Islet precursor cell (in vitro differentiated cells): Measurements from ENCODE around the gene DPEP1.
"Not testable (repeated sequence)": the region's sequence is repeated elsewhere in the genome, so short reads cannot be mapped to it uniquely, and the experiment has no call there.

Source experiments
- DNase-seq: peaks from one replicate; pipeline ENCODE4 v3.0.0-alpha.2; 2018

Gene DPEP1

DNA sequence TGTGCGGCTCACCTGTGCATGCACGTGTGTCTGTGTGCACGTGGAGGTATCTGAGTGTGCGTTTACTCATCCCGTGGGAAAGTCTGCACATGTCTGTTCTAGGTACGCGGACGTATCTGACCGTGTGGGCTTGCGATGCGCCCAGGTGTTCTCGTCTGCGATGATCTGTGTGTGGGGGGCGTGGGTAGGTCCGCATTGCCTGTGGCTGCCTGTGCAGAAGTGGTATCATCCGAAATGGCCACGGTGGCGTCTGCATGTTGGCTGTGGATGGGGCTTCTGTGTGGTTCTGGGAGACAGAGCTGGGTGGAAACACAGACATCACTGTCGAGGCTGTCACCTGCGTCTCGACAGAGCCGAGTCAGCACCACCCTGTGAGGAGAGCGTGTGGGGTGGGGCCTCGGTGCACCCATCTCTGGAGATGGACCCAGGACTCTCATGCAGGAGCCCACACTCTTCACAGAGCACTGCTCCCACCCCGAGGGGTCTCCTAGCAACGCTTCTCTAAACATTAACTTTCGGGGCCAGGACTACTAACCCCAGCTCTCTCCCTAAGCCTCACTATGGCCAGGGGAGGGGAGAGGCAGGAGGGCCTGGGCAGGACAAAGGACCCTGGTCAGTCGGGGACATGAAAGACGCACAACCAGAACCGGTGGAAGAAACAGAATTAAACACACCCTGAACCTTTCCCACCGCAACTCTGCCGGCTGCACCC, 8.4 kb downstream of the DPEP1 start:
- DNase-seq: no peak

GRCh38 chr16:89623511-89624261, 10.2 kb downstream of the DPEP1 start:
- DNase-seq: no peak

- DNase-seq: no peak
Measured at GRCh38 chr16:89624777-89625761, 11.6 kb downstream of the DPEP1 start.

DNA sequence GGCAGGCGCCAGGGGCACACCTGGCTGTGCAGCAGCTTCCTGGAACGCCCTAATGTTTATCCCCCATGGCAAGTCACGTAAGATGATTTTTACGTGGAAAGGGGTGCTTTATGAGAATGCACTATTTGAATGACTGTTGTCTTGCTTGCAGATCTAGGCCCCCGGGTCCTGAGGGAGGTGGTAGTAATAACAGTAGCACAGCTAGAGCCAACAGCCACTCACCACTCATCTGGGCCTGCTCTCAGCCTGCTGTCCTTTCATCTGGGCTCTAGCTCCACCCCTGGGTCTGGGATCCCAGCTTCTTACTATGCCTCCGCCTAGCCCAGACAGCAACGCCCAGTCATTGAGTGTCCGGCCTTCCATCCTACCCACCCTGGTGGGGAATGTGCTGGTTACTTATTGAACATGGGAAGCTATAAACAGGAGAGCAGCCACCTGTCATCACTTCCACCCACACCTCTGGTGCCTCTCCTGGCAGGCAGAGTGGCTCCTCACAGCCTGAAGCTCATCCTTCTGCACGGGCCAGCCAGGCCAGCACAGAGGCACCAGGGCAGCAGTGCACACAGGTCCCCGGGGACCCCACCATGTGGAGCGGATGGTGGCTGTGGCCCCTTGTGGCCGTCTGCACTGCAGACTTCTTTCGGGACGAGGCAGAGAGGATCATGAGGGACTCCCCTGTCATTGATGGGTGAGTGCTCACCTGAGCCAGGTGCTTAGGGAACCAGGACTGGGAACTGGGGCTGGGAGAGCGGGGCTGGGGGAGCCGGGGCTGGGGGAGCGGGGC, 16.6 kb downstream of the DPEP1 start:
- no peak for DNase-seq

- no peak for DNase-seq
Measured at GRCh38 chr16:89633064-89633631, 19.7 kb downstream of the DPEP1 start.

- not testable (repeated sequence) for DNase-seq
Measured at GRCh38 chr16:89634463-89635385, 21.3 kb downstream of the DPEP1 start.

- DNase-seq: no peak
Measured at GRCh38 chr16:89636663-89637062, 23.2 kb downstream of the DPEP1 start.

GRCh38 chr16:89637379-89637778, 23.9 kb downstream of the DPEP1 start:
- DNase-seq: no peak

DNA sequence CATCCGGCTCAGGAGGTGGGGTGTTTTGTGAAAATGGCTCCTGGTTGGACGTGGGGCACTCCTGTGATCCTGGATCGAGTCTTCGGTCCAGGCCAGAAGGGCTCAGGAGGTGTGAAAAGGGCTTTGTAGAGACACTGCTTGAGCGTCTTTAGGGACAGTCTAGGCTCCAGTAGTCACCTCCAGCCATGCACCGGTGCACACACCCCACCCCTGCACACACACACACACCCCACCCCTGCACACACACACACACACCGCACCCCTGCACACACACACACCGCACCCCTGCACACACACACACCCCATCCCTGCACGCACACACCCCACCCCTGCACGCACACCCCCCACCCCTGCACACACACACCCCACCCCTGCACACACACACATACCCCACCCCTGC, 25.0 kb downstream of the DPEP1 start:
- no peak for DNase-seq

GRCh38 chr16:89639385-89639784, 25.9 kb downstream of the DPEP1 start:
- no peak for DNase-seq

- DNase-seq: no peak
Measured at GRCh38 chr16:89641458-89642119, 28.1 kb downstream of the DPEP1 start.

DNA sequence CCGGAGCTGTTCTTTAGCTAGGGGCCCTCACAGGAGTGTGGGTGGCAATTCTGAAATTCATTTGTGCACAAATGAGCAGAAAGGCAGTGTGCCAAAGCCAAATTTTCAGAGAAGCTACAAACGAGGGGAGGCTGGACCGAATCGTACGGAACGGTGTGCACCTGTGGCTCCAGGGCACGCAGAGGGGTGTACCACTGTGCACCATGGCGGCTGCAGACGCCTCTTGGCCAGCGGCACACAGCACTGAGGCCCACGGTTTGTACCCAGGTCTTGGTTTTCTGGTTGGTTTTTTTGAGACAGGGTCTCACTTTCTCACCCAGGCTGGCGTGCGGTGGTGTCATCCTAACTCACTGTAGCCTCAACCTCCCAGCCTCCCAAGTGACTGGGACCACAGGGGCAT, 29.1 kb downstream of the DPEP1 start:
- no peak for DNase-seq

DNA sequence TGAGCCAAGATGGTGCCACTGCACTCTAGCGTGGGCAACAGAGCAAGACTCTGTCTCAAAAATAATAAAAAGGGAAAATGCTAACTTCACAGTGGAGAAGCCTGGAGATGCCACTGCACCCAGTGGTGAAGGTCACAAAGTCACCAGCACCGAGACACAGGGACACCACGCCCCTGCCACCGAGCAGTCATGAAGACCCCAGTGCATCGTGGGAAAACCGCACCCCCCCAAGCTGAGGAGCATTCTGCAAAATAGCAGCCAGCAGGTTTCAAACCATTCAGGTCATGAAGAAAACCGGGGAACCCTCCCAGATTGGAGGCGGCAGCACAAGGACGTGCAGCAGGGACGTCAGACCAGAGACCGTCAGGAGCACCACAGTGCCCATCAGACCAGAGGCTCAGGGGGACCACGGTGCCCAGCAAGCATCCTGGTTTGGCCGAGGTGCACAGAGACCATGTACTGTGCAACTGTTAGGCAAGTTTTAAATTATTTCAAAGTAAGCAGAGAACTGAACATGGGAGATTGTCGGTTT, 30.4 kb downstream of the DPEP1 start:
- DNase-seq: no peak

GRCh38 chr16:89645122-89645521, 31.7 kb downstream of the DPEP1 start:
- DNase-seq: no peak

DNA sequence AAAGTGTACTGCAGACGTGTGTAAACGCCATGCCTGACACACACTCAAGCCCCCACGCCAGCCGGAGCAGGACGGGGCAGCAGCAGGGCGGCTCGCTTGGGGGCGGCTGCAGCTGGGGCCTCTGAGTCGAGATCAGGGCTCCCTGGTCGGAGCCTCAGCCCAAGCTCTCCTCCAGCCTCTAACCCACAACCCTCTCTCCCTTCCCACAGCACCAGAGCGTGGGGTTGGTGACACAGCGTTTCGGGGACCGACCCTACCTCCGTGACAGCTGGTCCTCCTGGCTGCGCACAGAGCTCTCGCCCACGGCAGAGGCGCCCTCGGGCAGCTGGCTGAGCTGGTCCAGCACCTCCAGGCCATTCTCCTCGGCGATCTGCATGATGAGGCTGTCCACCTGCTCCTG, 32.8 kb downstream of the DPEP1 start:
- DNase-seq: no peak

DNA sequence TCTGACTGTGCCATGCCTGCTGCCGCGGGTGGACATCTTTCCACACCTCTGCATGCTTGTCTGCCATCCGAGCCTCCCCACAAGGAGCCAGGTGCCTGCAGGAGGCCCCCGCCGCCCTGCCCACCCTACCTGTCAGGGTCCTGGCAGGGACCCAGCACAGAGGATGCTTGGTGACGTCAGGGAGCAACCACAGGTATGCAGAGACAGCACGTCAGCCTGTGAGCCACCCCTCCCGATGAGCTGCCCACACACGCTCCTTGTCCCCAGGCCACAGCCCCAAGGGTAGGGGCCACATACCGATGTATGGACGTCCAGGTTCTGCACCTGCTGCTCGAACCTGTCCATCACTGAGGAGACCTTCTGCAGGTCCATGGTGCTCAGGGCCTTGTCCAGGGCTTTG, 33.5 kb downstream of the DPEP1 start:
- DNase-seq: no peak

GRCh38 chr16:89651584-89651983, 38.1 kb downstream of the DPEP1 start:
- no peak for DNase-seq

- DNase-seq: no peak
Measured at GRCh38 chr16:89653656-89654295, 40.3 kb downstream of the DPEP1 start.

DNA sequence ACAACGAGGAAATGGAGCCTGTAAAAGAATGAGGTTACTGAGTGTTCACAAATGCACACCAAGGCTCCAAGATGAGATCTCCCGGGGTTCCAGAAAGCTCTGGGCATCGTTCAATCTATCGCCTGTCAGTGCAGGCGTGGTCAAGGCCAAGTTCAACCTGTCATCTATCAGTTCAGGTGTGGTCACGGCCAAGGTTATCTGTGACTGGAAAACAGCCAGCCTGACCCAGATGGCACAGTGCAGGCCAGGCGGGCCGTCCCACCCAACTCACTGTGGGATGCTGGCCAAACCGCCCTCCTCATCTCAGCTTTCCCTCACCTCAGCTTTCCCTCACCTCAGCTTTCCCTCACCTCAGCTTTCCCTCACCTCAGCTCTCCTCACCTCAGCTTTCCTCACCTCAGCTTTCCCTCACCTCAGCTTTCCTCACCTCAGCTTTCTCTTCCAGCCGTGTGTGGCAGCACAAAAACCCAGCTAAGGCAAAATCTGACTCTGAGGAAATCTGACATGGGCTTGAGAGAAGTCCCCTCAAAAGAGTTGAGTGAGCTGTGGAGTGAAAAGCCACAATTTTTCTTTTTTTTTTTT, 41.7 kb downstream of the DPEP1 start:
- no peak for DNase-seq
